ENCODE measurements around the gene ZBTB16. TPM values are rescaled to one million over a fixed set of nuclear protein-coding genes. Genes with fewer than 3 reads are reported as not detected.

Gene ZBTB16
- total and polyA plus RNA-seq, 2 donors (not counting 3 experiments of a cell fraction or from before 2014, with no cell fraction given) = 9.8 to 20.3 TPM

GRCh38 chr11:114165326-114166230 is 106.1 kb downstream of the ZBTB16 start:
- POLR2A ChIA-PET = interaction anchor here (0.7 to 1.5 kb wide), 2 partner anchors 13 to 17 kb away, joined by 6 to 9 read pairs; no protein-coding TSS in a partner anchor
- Histone ChIP-seq H3K9me3 (replicated peaks; ENCODE audit: control insufficient read depth, insufficient read depth, low read length) (no peaks in the 10 kb centered on the region), H3K36me3 (ENCODE audit: control insufficient read depth in 2 of 2, extremely low read depth in 1 of 2, insufficient read depth in 2 of 2, low read length in 2 of 2) (no peaks in the 10 kb centered on the region), H3K27me3 (ENCODE audit: control insufficient read depth in 2 of 2, insufficient read depth in 2 of 2, low read length in 2 of 2) (no peaks in the 10 kb centered on the region), H3K79me2 (ENCODE audit: control insufficient read depth, insufficient read depth, low read length) (peaks cover 7% of the 10 kb centered on the region), H3K9me1 (replicated peaks; ENCODE audit: control insufficient read depth, extremely low read depth, insufficient read depth, low read length) (no peaks in the 10 kb centered on the region), H3K4me1 (ENCODE audit: control insufficient read depth, extremely low read depth, insufficient read depth, low read length) (peaks cover 71% of the 10 kb centered on the region), H3K4me2 (ENCODE audit: insufficient read depth, low read length) (no peak overlapping the region), H3K4me3 (replicated peaks in 1 of 3; ENCODE audit: insufficient read depth in 1 of 3, low read depth in 1 of 3, low read length in 3 of 3) (no peak overlapping the region), H2AFZ (ENCODE audit: low read depth, low read length) (no peak overlapping the region), H3K9ac (replicated peaks; ENCODE audit: extremely low read depth, insufficient read depth, low read length) (no peak overlapping the region), H4K20me1 (replicated peaks; ENCODE audit: control insufficient read depth, extremely low read depth, insufficient read depth, low read length) (no peaks in the 10 kb centered on the region), H3K27ac (ENCODE audit: insufficient read depth, low read depth, low read length) (peak overlapping the region; percentile 1)
- BruUV-seq (replicated peaks) = no TSS peak
- intact Hi-C loops (cut with micrococcal nuclease) = loop anchor here (10.0 kb wide), 1 partner anchor 781 kb away; the partner anchor contains the start of gene ANKK1
- FAIRE-seq = no peak
- dilution Hi-C loops (cut with MboI; ENCODE audit: extremely low pct_ligation_motif_present, low sequenced_read_pairs) = no loop called here
- DNase-seq (ENCODE audit: low read depth, low spot score) = no peak
- CTCF ChIA-PET = interaction anchor here (1.0 to 2.6 kb wide), 2 partner anchors 14 to 96 kb away, joined by 3 to 18 read pairs; no protein-coding TSS in a partner anchor
- TF ChIP-seq POLR2AphosphoS5 (IDR thresholded peaks at IDR 0.05; ENCODE audit: insufficient read depth, low read depth, low read length) = no peak
- TF ChIP-seq EZH2 (IDR thresholded peaks at IDR 0.05; ENCODE audit: borderline replicate concordance, low read depth, low read length, severe bottlenecking) = no peak
- no peak for TF ChIP-seq GATA2 (IDR thresholded peaks at IDR 0.05; ENCODE audit: insufficient read depth, insufficient read length, low read depth, low read length)
- no peak for TF ChIP-seq POLR2A (IDR thresholded peaks at IDR 0.05; ENCODE audit: low read depth, low read length)
- TF ChIP-seq JUN (IDR thresholded peaks at IDR 0.05; ENCODE audit: borderline replicate concordance, insufficient read depth, insufficient read length, low read depth) = no peak
- no peak for TF ChIP-seq MAX (IDR thresholded peaks at IDR 0.05; ENCODE audit: insufficient read depth, insufficient read length)
- no peak for TF ChIP-seq FOS (IDR thresholded peaks at IDR 0.05; ENCODE audit: borderline replicate concordance, insufficient read depth, low read length)
- no peak for TF ChIP-seq MYC (IDR thresholded peaks at IDR 0.05; ENCODE audit: low read depth, low read length)
- no peak for TF ChIP-seq CTCF (IDR thresholded peaks at IDR 0.05; ENCODE audit: extremely low read depth in 1 of 2, insufficient read depth in 1 of 2, low read depth in 1 of 2, low read length in 2 of 2)

All from endothelial cell of umbilical vein (primary cell).